HL-60 (cell line): ENCODE results near the gene TRIM67.

Experiments
- DNase-seq, 2 experiments: peaks; one replicate each; pipeline ENCODE4 v3.0.0-alpha.2; 2010 to 2020; ENCODE audit warnings: low read depth in 1 of 2, low spot score in 1 of 2
- H3K27ac ChIP-seq: fragments of 250-450 bp; sonication (Bioruptor Pico); replicated peaks from 2 replicates; pipeline ENCODE4 v1.5.1; 2020; ENCODE audit warnings: mild to moderate bottlenecking, moderate library complexity
- H3K27me3 ChIP-seq: fragments of 250-450 bp; sonication (Bioruptor Pico); 2 replicates; pipeline ENCODE4 v1.5.1; 2021; ENCODE audit warnings: mild to moderate bottlenecking, moderate library complexity; ENCODE audit not compliant: insufficient read depth, poor library complexity, severe bottlenecking
- H3K4me3 ChIP-seq: replicated peaks from 2 replicates; pipeline ENCODE4 v1.5.1; 2011; ENCODE audit warnings: mild to moderate bottlenecking, control low read depth, low read length; ENCODE audit not compliant: insufficient read depth
- GABPA ChIP-seq: IDR thresholded peaks from 2 replicates; pipeline ENCODE4 v1.6.1; 2012; ENCODE audit warnings: low read depth
- POLR2AphosphoS5 ChIP-seq: IDR thresholded peaks from 2 replicates; pipeline ENCODE4 v1.6.1; 2012; ENCODE audit warnings: low read depth
- SPI1 ChIP-seq: IDR thresholded peaks from 2 replicates; pipeline ENCODE4 v1.6.1; 2012; ENCODE audit warnings: low read depth, mild to moderate bottlenecking, borderline replicate concordance
- TF ChIP-seq, protein P1 (sequence below): IDR thresholded peaks from one replicate; pipeline ENCODE4 v1.5.1; 2011; ENCODE audit warnings: low read length, control low read depth, inconsistent platforms; ENCODE audit not compliant: insufficient read depth
- TF ChIP-seq, protein P2 (sequence below): IDR thresholded peaks from 2 replicates; pipeline ENCODE4 v1.6.1; 2012; ENCODE audit warnings: low read depth; ENCODE audit not compliant: insufficient replicate concordance

Gene TRIM67

DNA sequence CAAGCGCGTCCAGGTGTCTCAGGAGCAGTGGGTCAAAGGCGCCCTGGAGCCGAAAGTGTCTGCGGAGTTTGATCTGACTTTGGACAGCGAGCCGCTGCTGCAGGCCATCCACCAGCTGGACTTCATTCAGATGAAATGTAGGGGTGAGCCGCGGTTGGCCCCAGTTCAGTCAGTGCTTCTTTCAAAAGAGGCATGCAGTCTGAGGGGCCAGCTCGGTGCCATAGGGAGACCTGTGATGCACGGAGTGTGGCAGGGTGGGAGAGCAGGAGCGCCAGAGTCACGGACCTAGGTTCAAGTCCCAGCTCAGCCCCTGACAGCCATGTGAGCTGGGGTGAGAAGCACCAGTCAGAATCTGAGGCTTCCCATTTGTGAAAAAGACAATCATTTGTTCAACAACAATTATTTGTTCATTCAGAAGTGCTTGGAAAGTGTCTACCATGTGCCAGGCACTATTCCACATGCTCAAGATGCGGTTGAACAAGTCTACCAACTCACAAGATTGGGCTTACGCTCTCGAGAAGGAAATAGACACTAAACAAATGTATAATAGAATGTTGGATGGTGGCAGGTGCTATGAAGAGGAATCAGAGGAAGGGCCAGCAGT lies 39.6 kb downstream of the TRIM67 start:
- no peak for TF ChIP-seq POLR2AphosphoS5
- no peak for TF ChIP-seq SPI1
- TF ChIP-seq GABPA: no peak
- TF ChIP-seq, protein P1, sequence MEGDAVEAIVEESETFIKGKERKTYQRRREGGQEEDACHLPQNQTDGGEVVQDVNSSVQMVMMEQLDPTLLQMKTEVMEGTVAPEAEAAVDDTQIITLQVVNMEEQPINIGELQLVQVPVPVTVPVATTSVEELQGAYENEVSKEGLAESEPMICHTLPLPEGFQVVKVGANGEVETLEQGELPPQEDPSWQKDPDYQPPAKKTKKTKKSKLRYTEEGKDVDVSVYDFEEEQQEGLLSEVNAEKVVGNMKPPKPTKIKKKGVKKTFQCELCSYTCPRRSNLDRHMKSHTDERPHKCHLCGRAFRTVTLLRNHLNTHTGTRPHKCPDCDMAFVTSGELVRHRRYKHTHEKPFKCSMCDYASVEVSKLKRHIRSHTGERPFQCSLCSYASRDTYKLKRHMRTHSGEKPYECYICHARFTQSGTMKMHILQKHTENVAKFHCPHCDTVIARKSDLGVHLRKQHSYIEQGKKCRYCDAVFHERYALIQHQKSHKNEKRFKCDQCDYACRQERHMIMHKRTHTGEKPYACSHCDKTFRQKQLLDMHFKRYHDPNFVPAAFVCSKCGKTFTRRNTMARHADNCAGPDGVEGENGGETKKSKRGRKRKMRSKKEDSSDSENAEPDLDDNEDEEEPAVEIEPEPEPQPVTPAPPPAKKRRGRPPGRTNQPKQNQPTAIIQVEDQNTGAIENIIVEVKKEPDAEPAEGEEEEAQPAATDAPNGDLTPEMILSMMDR: no peak
- TF ChIP-seq, protein P2, sequence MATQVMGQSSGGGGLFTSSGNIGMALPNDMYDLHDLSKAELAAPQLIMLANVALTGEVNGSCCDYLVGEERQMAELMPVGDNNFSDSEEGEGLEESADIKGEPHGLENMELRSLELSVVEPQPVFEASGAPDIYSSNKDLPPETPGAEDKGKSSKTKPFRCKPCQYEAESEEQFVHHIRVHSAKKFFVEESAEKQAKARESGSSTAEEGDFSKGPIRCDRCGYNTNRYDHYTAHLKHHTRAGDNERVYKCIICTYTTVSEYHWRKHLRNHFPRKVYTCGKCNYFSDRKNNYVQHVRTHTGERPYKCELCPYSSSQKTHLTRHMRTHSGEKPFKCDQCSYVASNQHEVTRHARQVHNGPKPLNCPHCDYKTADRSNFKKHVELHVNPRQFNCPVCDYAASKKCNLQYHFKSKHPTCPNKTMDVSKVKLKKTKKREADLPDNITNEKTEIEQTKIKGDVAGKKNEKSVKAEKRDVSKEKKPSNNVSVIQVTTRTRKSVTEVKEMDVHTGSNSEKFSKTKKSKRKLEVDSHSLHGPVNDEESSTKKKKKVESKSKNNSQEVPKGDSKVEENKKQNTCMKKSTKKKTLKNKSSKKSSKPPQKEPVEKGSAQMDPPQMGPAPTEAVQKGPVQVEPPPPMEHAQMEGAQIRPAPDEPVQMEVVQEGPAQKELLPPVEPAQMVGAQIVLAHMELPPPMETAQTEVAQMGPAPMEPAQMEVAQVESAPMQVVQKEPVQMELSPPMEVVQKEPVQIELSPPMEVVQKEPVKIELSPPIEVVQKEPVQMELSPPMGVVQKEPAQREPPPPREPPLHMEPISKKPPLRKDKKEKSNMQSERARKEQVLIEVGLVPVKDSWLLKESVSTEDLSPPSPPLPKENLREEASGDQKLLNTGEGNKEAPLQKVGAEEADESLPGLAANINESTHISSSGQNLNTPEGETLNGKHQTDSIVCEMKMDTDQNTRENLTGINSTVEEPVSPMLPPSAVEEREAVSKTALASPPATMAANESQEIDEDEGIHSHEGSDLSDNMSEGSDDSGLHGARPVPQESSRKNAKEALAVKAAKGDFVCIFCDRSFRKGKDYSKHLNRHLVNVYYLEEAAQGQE: no peak
- Histone ChIP-seq H3K27ac (no peak overlapping the region), H3K4me3 (no peak overlapping the region), H3K27me3 (peaks cover 2% of the 10 kb centered on the region)
- no peak for DNase-seq

DNA sequence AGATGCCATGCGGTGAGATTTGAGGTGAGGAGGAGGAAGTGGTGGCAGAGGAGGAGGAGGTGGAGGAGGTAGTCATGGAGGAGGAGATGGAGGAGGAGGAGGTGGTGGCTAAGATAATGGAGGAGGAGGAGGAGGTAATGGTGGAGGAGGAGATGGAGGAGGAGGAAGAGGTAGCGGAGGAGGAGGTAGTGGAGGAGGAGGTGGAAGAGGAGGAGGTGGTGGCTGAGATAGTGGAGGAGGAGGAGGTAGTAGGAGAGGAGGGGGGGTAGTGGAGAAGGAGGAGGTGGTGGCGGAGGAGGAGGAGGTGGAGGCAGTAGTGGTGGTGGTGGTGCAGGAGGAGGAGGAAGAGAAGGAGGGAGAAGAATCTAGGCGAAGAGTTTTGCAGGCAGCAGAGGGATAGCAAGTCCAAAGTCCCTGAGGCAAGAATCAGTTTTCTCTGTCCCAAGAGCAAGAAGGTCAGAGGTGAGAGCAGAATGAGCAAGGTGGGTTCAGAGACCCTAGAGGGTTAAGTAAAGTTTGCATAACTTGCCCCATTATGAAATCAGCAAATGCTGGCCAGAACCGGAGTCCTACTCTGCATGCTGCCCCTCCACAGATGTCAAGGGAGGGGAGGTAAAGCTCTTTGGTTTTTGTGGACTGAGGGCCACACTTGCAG lies 40.2 kb downstream of the TRIM67 start:
- no peak overlapping the region for H3K27ac ChIP-seq
- H3K4me3 ChIP-seq: no peak overlapping the region
- peak; percentile 46 to 54 for DNase-seq
- TF ChIP-seq SPI1: 0 out of 2 replicates have a peak, but pooled peaks have one; percentile 32
- TF ChIP-seq, protein P2: no peak
- peaks cover 2% of the 10 kb centered on the region for H3K27me3 ChIP-seq

DNA sequence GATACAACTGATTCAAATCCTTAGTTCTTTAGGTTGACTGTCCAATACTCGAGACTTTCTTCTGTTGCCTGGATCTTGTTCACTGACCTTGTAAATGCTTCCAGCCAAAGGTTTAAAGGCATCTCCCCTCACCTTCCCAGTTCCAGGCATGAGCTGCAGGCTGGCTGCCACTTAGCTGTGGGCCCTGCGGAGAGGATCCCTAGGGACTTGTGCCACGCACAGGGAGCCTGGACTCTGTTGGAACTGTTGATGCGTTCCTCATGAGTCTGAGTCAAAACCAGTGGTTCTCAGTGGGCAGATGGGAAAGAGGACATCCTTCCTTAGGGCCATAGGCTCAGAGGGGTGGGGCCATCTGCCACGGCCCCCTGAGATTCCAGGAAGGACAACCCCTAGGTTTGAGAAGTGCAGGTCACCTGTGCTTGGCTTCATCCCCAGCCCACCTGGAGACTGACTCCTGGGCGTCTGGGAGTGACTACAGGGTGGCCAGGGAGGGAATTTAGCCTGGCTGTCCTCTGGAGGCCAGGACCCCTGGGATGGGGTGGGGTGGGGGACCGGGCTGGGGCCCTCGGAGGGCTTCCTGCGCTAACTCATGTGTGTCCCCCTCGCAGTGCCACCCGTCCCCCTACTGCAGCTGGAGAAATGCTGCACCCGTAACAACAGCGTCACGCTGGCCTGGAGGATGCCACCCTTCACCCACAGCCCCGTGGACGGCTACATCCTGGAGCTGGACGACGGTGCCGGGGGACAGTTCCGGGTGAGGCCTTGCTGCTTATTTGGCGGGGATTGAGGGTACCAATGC lies 41.6 kb downstream of the TRIM67 start:
- Histone ChIP-seq H3K27ac (no peak overlapping the region), H3K4me3 (no peak overlapping the region), H3K27me3 (peaks cover 2% of the 10 kb centered on the region)
- no peak for DNase-seq
- no peak for TF ChIP-seq SPI1
- TF ChIP-seq, protein P2: no peak
- no peak for TF ChIP-seq GABPA
- TF ChIP-seq, protein P1: no peak
- no peak for TF ChIP-seq POLR2AphosphoS5
